K562 (cell line): ENCODE data around the gene PRKACG. TPM values are rescaled to one million over a fixed set of nuclear protein-coding genes. Genes with fewer than 3 reads are reported as not detected.

Experiments
- ATAC-seq: fragments of 200-7000 bp; cut with Tn5 transposase; 3 replicates; pipeline ENCODE4 v1.9.1; 2020; ENCODE audit warnings: moderate library complexity
- BruUV-seq: library from RNA; stranded (reverse); fragments of 400-500 nt; replicated peaks from 2 replicates; lab custom pipeline; 2021; lab: Mats Ljungman, UMichigan
- CTCF ChIA-PET: fragments of 300-600 bp; formaldehyde crosslinking; extraction: SDS; loops from one replicate; lab custom pipeline; 2021; ENCODE audit warnings: low intra/inter-chr PET ratio; lab: Yijun Ruan, JAX
- POLR2A ChIA-PET: fragments of 300-600, 350-650 bp; sonication (Branson Sonifier 250); formaldehyde crosslinking; extraction: SDS; loops from one replicate; lab custom pipeline; 2021; ENCODE audit warnings: antibody characterized with exemption, inconsistent platforms; lab: Yijun Ruan, JAX
- DNase-seq, 4 experiments: peaks; one replicate each; pipeline versions ENCODE4 v3.0.0 to v3.0.0-alpha.2; 2011 to 2018; ENCODE audit warnings: low spot score in 3 of 4, mixed read lengths in 3 of 4; ENCODE audit errors: extremely low read depth in 1 of 4
- FAIRE-seq: peaks from 2 replicates; lab custom pipeline; 2011; peaks lifted over from hg19 to GRCh38; lab: Jason Lieb, UNC
- H2AFZ ChIP-seq: 2 replicates; pipeline ENCODE4 v1.6.0; 2011; ENCODE audit warnings: low read depth, low read length, control low read depth, inconsistent platforms
- H3K27ac ChIP-seq: fragments of 200-600 bp; 3 replicates; pipeline ENCODE4 v1.8.0; 2011; ENCODE audit warnings: low read depth, mild to moderate bottlenecking, control low read depth, inconsistent platforms, low read length, moderate library complexity, mixed read lengths; ENCODE audit errors: extremely low read depth
- H3K27me3 ChIP-seq, 2 experiments: fragments of 300-600 bp in 1 of 2; 2 replicates in 1 of 2; 3 replicates in 1 of 2; pipeline versions ENCODE4 v1.6.0 to v1.8.0; 2011; ENCODE audit warnings: inconsistent platforms in 2 of 2, low read length in 2 of 2, mild to moderate bottlenecking in 1 of 2, mixed read lengths in 1 of 2, moderate library complexity in 1 of 2; ENCODE audit not compliant: control insufficient read depth in 2 of 2, insufficient read depth in 2 of 2
- H3K36me3 ChIP-seq: fragments of 300-600 bp; 3 replicates; pipeline ENCODE4 v1.8.0; 2011; ENCODE audit warnings: mild to moderate bottlenecking, low read length, inconsistent platforms; ENCODE audit not compliant: control insufficient read depth, insufficient read depth
- H3K4me1 ChIP-seq, 2 experiments: fragments of 200-600 bp in 1 of 2; replicated peaks in 1 of 2; 2 replicates in 1 of 2; 3 replicates in 1 of 2; pipeline versions ENCODE4 v1.5.1 to v1.8.0; 2011; ENCODE audit warnings: inconsistent platforms in 2 of 2, low read length in 2 of 2, mild to moderate bottlenecking in 1 of 2, mixed read lengths in 1 of 2, moderate library complexity in 1 of 2; ENCODE audit not compliant: control insufficient read depth in 2 of 2, insufficient read depth in 2 of 2
- H3K4me2 ChIP-seq: 2 replicates; pipeline ENCODE4 v1.6.1; 2011; ENCODE audit warnings: low read length, control low read depth, inconsistent platforms, mixed read lengths; ENCODE audit not compliant: insufficient read depth
- H3K4me3 ChIP-seq: fragments of 200-600 bp; sonication (generic), shearing (Covaris generic); 2 replicates; pipeline ENCODE4 v1.5.1; 2016; ENCODE audit warnings: control low read depth, inconsistent platforms
- H3K79me2 ChIP-seq: fragments of 200-600 bp; 3 replicates; pipeline ENCODE4 v1.8.0; 2011; ENCODE audit warnings: low read length, inconsistent platforms; ENCODE audit not compliant: control insufficient read depth, insufficient read depth
- H3K9ac ChIP-seq, 2 experiments: 2 replicates each; pipeline versions ENCODE4 v1.6.0 to v1.6.1; 2011; ENCODE audit warnings: low read depth in 2 of 2, low read length in 2 of 2, control low read depth in 1 of 2, inconsistent platforms in 1 of 2, mild to moderate bottlenecking in 1 of 2, mixed read lengths in 1 of 2; ENCODE audit not compliant: insufficient read depth in 1 of 2
- H3K9me1 ChIP-seq: one replicate; pipeline ENCODE4 v1.6.0; 2011; ENCODE audit warnings: inconsistent platforms, mild to moderate bottlenecking, low read length, moderate library complexity; ENCODE audit not compliant: control insufficient read depth, insufficient read depth
- H3K9me3 ChIP-seq: replicated peaks from 2 replicates; pipeline ENCODE4 v1.5.1; 2011; ENCODE audit warnings: low read depth, low read length, inconsistent platforms; ENCODE audit not compliant: control insufficient read depth, insufficient read depth
- H4K20me1 ChIP-seq: replicated peaks from 2 replicates; pipeline ENCODE4 v1.6.1; 2011; ENCODE audit warnings: low read length, inconsistent platforms, mixed read lengths; ENCODE audit not compliant: control insufficient read depth, insufficient read depth
- BRD9 ChIP-seq: fragments of 450-650 bp; IDR thresholded peaks from 2 replicates; pipeline ENCODE4 v1.6.1; 2018; ENCODE audit warnings: low read depth; ENCODE audit not compliant: partially characterized antibody
- CSDE1 ChIP-seq, 2 experiments: fragments of 450-650 bp; IDR thresholded peaks; 2 replicates each; pipeline ENCODE4 v1.6.1; 2016; ENCODE audit warnings: mild to moderate bottlenecking in 1 of 2
- GATA2 ChIP-seq: sonication (generic); formaldehyde crosslinking; IDR thresholded peaks from 2 replicates; pipeline ENCODE4 v1.4.0; 2020; ENCODE audit warnings: mild to moderate bottlenecking, missing genetic modification reagents
- PRDM10 ChIP-seq: fragments of 450-650 bp; IDR thresholded peaks from 2 replicates; pipeline ENCODE4 v1.6.1; 2018; ENCODE audit not compliant: partially characterized antibody
- RBM25 ChIP-seq: fragments of 200-400 bp; formaldehyde crosslinking; IDR thresholded peaks from 2 replicates; pipeline ENCODE4 v1.6.1; 2018; ENCODE audit warnings: low read length, low read depth, moderate library complexity; ENCODE audit not compliant: severe bottlenecking
- SFPQ ChIP-seq: fragments of 200-400 bp; formaldehyde crosslinking; IDR thresholded peaks from 2 replicates; pipeline ENCODE4 v1.6.1; 2017; ENCODE audit warnings: mild to moderate bottlenecking, low read depth, low read length, moderate library complexity
- SMARCA5 ChIP-seq: fragments of 450-650 bp; IDR thresholded peaks from 2 replicates; pipeline ENCODE4 v1.6.1; 2016
- SP1 ChIP-seq: sonication (generic); formaldehyde crosslinking; IDR thresholded peaks from 2 replicates; pipeline ENCODE4 v1.8.1; 2022; ENCODE audit warnings: mild to moderate bottlenecking, missing genetic modification reagents
- TCF3 ChIP-seq: sonication (generic); formaldehyde crosslinking; IDR thresholded peaks from 2 replicates; pipeline ENCODE4 v1.4.0; 2020; ENCODE audit warnings: mild to moderate bottlenecking, missing genetic modification reagents
- ZNF592 ChIP-seq: fragments of 450-650 bp; IDR thresholded peaks from 2 replicates; pipeline ENCODE4 v1.6.1; 2017; ENCODE audit warnings: antibody characterized with exemption, mild to moderate bottlenecking
- WGBS: fragments of 100-300 bp; shearing (Covaris generic); methylation state at CpG from one replicate; pipeline ENCODE4 v1.1.6; 2016; ENCODE audit warnings: low coverage, mixed read lengths; ENCODE audit not compliant: insufficient coverage; ENCODE audit errors: missing lambda C conversion rate; 5-methylcytosine and 5-hydroxymethylcytosine counted together
- in situ Hi-C: fragments of 300-500 bp; cut with MboI; formaldehyde crosslinking; loops from 4 replicates; pipeline ENCODE4 v1.15.0; 2018; ENCODE audit warnings: inconsistent platforms, mixed read lengths
- intact Hi-C: fragments of 100-400 bp; cut with micrococcal nuclease; formaldehyde crosslinking; loops from 2 replicates; pipeline ENCODE4 v1.14.2; 2022
- polyA plus RNA-seq, 8 experiments: library from polyadenylated mRNA; depleted of rRNA in 4 of 8; stranded (reverse) in 5 of 8; unstranded in 3 of 8; fragments of >200 nt; fragmentation: Nextera tagmentation in 2 of 8; fragmentation: Illumina TruSeq in 1 of 8; extraction: Ambion mirVana in 2 of 8; extraction: Trizol in 1 of 8; gene quantifications; 2 replicates each; pipeline versions ENCODE4 v1.2.1 to v1.2.3, GENCODE V29; 2011 to 2014; ENCODE audit warnings: inconsistent platforms in 1 of 8, missing spikeins in 1 of 8
- total RNA-seq, 7 experiments: library from RNA; depleted of rRNA in 6 of 7; stranded (reverse); fragments of >200 nt in 6 of 7; fragmentation: Illumina TruSeq in 2 of 7; extraction: Trizol in 2 of 7; gene quantifications; 2 replicates each; pipeline versions ENCODE4 v1.2.1 to v1.2.3, GENCODE V29; 2011 to 2021; ENCODE audit warnings: low replicate concordance in 1 of 7

Gene PRKACG
- total and polyA plus RNA-seq, 9 of the 15 experiments (the other 6 are each of a cell fraction or from before 2014, with no cell fraction given), result not detected

- TF ChIP-seq ZNF592, result peak; percentile 32; the same call in 1 of the 2 replicates
- TF ChIP-seq, all 486 proteins: peak for 2
Observed at GRCh38 chr9:69036799-69037198, 22.9 kb upstream of the PRKACG start (continued).

GRCh38 chr9:69036309-69036708, 22.4 kb upstream of the PRKACG start:
- POLR2A ChIA-PET, result interaction anchor here (0.6 to 1.8 kb wide), 3 partner anchors 8 to 178 kb away, joined by 3 to 6 read pairs (median 4); no protein-coding TSS in a partner anchor
- in situ Hi-C loops, result loop anchor here (25.0 kb wide), 1 partner anchor 901 kb away; no protein-coding TSS in a partner anchor
- FAIRE-seq, result no peak
- TF ChIP-seq CSDE1 (IDR thresholded peaks at IDR 0.05), result no peak
- peak; percentile 51; the same call in 1 of the 2 replicates for TF ChIP-seq SP1 (CRISPR knock-in tag)
- TF ChIP-seq GATA2 (CRISPR knock-in tag), result 0 out of 2 replicates have a peak, but pooled peaks have one; percentile 19
- peak; percentile 53 for TF ChIP-seq BRD9
- no peak for TF ChIP-seq SFPQ
- peak; percentile 44; the same call in 1 of the 2 replicates for TF ChIP-seq TCF3 (CRISPR knock-in tag)
- peak; percentile 84 for TF ChIP-seq SMARCA5
- peak; percentile 2 for TF ChIP-seq PRDM10
- TF ChIP-seq RBM25, result peak; percentile 88

More at GRCh38 chr9:69036309-69036708, 22.4 kb upstream of the PRKACG start:
- ATAC-seq, result peak; percentile 50
- Histone ChIP-seq H3K36me3 (peaks cover 18% of the 10 kb centered on the region), H3K27me3 (no peaks in the 10 kb centered on the region), H3K4me3 (peak overlapping the region; percentile 84), H3K4me2 (peak overlapping the region; percentile 97), H4K20me1 (no peaks in the 10 kb centered on the region; the same call in 1 of the 2 replicates), H3K4me1 (peaks cover 0 to 3% of the 10 kb centered on the region in 2 experiments; a peak in 3 of 5 replicates), H3K27ac (peak overlapping the region; percentile 86), H2AFZ (peak overlapping the region; percentile 92), H3K9ac (peak overlapping the region; percentile 86 to 98), H3K9me1 (no peaks in the 10 kb centered on the region), H3K79me2 (peaks cover 53% of the 10 kb centered on the region), H3K9me3 (no peaks in the 10 kb centered on the region)
- 1% methylated on average over 14 of the region's 14 CpGs for WGBS
- CTCF ChIA-PET, result interaction anchor here (0.6 to 1.5 kb wide), 2 partner anchors 157 to 512 kb away, joined by 3 to 5 read pairs; no protein-coding TSS in a partner anchor
- intact Hi-C loops, result no loop called here
- BruUV-seq, result TSS peak; percentile 76
- DNase-seq, result peak in 3 of 4 experiments; percentile 27 to 45 (median 40)
